ENCODE results near the gene LRRC7.
"Not testable (repeated sequence)": the region's sequence is repeated elsewhere in the genome, so short reads cannot be mapped to it uniquely, and the experiment has no call there.

LRRC7 gene

DNA sequence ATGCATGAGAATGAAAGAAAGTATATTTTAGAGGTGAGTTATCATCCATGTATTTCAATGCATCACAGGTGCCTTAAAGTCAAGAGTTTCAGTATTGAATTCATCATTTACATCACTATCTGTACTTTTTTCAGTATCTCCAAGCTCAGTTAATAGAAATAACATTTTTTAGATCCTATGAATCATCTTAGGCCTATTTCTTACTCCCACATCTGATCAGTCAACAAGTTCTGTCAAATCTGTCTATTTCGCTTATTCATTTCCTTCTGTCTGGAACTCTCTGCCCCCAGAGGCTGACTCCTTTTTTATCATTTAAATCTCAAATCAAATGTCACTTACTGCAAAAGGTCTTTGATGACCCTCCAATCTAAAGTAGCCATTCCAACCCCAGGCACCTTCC lies 295.2 kb downstream of the LRRC7 start:
- DNase-seq (ENCODE audit: extremely low read depth in 1 of 2, low read depth in 1 of 2): no peak

DNA sequence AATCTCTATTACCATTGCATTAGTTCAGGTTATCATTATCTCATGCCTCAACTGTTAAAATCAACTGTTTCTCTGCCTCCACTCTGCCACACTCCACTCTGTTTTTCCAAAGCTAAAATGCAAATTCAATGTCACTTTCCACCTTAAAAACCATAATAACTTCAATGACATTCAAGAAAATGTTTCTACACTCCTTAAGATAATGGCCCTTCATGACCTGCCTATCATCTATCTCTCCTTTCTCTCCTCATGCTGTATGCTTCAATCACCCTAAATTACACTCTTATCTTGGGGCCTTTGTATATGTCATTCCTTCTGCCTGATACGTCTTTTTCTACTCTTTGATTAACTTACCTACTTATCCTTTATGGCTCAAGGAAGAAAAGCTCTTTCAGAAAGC lies 296.0 kb downstream of the LRRC7 start:
- no peak for DNase-seq (ENCODE audit: extremely low read depth in 1 of 2, low read depth in 1 of 2)

DNA sequence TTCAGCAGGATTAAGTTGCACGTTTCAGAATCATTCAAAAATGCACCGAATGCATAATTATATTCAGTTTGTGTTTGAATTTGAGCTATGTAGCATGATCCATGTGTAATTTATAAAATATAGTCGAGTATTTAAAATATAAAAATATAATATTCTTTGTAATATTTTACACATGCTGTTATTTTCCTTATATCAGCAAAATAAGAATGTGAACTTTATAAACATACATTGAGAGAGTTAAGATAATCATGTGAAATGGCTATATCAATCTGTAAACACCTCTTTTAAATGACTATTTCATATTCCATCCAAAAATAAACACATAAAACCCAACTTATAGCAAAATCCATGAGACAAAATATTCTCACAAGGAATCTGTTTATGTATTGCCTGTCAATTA lies 303.7 kb downstream of the LRRC7 start:
- DNase-seq (ENCODE audit: extremely low read depth in 1 of 2, low read depth in 1 of 2): no peak

DNA sequence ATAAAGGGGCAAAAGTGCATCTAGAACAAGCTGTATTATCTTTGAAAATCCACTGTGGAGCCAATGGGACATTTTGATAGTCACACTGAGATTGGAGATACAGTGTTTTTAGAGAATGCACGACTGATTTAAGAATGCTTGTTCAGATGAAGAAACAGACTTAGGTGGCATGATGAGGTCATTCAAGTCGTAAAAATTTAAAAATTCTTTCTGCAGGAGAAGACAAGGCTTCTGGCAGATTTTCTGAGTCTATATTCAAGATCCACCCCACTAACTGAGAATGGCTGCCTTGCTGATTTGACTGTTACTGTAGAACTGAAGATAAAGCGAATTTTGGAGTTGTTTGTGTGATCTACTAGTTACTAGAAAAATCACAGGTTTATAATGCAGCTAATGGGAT lies 310.6 kb downstream of the LRRC7 start:
- DNase-seq (ENCODE audit: extremely low read depth in 1 of 2, low read depth in 1 of 2): no peak

DNA sequence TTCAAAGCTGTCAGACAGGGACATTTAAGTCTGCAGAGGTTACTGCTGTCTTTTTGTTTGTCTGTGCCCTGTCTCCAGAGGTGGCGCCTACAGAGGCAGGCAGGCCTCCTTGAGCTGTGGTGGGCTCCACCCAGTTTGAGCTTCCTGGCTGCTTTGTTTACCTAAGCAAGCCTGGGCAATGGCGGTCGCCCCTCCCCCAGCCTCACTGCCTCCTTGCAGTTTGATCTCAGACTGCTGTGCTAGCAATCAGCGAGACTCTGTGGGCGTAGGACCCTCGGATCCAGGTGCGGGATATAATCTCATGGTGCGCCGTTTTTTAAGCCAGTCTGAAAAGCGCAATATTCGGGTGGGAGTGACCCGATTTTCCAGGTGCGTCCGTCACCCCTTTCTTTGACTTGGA lies 320.3 kb downstream of the LRRC7 start:
- DNase-seq (ENCODE audit: extremely low read depth in 1 of 2, low read depth in 1 of 2): not testable (repeated sequence)

- no peak for DNase-seq (ENCODE audit: extremely low read depth in 1 of 2, low read depth in 1 of 2)
Measured at GRCh38 chr1:69888657-69889056, 320.9 kb downstream of the LRRC7 start.

GRCh38 chr1:69898403-69898947 lies 330.8 kb downstream of the LRRC7 start:
- DNase-seq (ENCODE audit: extremely low read depth in 1 of 2, low read depth in 1 of 2): no peak

GRCh38 chr1:69911301-69911801 lies 343.6 kb downstream of the LRRC7 start:
- DNase-seq (ENCODE audit: extremely low read depth in 1 of 2, low read depth in 1 of 2): no peak

DNA sequence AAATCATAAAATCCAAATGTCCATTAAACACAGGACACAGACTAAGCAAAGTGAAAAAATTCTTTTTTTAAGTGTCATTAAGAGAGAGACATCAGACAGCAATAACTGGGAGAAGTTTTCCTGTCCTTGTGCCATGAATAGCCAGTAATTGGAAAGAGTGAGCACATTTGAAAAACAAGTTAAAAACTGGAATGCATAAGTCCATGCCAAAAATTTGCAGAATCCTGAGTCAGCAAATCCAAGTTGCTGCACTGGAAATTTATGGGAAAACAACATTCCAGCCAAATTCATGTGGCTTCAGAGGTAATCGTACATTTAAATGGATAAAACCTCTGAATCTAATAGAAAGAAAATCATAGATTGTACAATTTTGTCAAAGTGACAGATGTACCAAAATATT lies 346.3 kb downstream of the LRRC7 start:
- no peak for DNase-seq (ENCODE audit: extremely low read depth in 1 of 2, low read depth in 1 of 2)

GRCh38 chr1:69914976-69915765 lies 347.4 kb downstream of the LRRC7 start:
- no peak for DNase-seq (ENCODE audit: extremely low read depth in 1 of 2, low read depth in 1 of 2)

- no peak for DNase-seq (ENCODE audit: extremely low read depth in 1 of 2, low read depth in 1 of 2)
Measured at GRCh38 chr1:69919129-69919921, 351.6 kb downstream of the LRRC7 start.

DNA sequence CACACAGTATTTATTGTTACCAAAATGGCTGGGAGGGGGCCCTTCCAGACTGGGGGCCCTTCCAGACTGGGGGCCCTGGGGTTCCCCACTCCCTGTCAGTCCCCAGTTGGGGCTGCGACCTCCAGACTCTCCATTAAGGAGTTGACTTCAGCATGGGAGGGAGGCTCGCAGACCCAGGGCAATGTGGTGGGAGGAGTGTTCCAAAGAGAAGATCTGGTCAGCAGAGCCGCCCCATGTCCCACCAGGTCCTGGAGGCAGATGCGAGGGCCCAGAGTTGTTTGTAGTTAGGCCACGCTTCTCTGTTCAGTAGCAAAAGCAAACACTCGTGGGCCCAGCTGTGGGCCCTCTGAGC lies 352.2 kb downstream of the LRRC7 start:
- DNase-seq (ENCODE audit: extremely low read depth in 1 of 2, low read depth in 1 of 2): no peak

- no peak for DNase-seq (ENCODE audit: extremely low read depth in 1 of 2, low read depth in 1 of 2)
Measured at GRCh38 chr1:69920426-69920825, 352.7 kb downstream of the LRRC7 start.

- no peak for DNase-seq (ENCODE audit: extremely low read depth in 1 of 2, low read depth in 1 of 2)
Measured at GRCh38 chr1:69921486-69921885, 353.8 kb downstream of the LRRC7 start.

DNA sequence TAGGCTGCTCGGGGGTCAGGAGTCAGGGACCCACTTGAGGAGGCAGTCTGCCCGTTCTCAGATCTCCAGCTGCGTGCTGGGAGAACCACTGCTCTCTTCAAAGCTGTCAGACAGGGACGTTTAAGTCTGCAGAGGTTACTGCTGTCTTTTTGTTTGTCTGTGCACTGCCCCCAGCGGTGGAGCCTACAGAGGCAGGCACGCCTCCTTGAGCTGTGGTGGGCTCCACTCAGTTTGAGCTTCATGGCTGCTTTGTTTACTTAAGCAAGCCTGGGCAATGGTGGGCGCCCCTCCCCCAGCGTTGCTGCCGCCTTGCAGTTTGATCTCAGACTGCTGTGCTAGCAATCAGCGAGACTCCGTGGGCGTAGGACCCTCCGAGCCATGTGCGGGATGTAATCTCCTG lies 360.5 kb downstream of the LRRC7 start:
- not testable (repeated sequence) for DNase-seq (ENCODE audit: extremely low read depth in 1 of 2, low read depth in 1 of 2)

GRCh38 chr1:69929308-69930057 lies 361.8 kb downstream of the LRRC7 start:
- DNase-seq (ENCODE audit: extremely low read depth in 1 of 2, low read depth in 1 of 2): no peak

DNA sequence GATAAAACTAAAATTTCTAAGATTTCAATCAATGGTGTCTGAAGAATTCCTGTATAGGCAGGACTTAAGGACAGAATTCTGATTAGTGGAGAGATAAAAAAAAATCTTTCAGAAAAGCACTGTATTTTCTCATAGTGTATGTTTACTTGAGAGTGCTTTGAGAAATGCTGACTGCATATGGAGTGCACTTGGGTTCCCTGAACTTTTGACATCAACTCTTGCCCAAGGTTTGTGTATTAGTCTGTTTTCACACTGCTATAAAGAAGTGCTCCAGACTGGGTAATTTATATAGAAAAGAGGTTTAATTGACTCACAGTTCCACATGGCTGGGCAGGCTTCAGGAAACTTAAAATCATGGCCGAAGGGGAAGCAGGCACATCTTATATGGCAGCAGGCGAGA lies 362.7 kb downstream of the LRRC7 start:
- no peak for DNase-seq (ENCODE audit: extremely low read depth in 1 of 2, low read depth in 1 of 2)

DNA sequence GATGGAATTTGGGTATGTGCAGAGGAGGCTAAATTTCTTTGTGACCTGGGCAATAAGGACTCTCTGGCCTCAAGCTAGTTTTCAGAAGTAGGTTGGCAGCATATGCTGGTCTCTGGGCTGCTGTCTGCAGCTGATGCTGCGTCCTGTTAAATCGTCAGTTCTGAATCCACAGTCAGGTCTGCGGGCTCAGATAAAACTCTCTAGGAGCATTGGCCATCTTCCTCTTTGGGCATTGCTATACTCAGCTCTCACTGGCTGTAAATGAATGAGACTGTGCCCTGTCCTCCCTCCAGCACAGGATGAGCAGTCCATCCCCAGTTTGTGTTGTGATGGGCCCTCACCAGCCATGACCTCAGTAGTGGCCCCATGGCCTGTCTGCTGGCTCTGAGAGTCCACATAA lies 365.0 kb downstream of the LRRC7 start:
- no peak for DNase-seq (ENCODE audit: extremely low read depth in 1 of 2, low read depth in 1 of 2)

- no peak for DNase-seq (ENCODE audit: extremely low read depth in 1 of 2, low read depth in 1 of 2)
Measured at GRCh38 chr1:69940231-69940630, 372.5 kb downstream of the LRRC7 start.

DNA sequence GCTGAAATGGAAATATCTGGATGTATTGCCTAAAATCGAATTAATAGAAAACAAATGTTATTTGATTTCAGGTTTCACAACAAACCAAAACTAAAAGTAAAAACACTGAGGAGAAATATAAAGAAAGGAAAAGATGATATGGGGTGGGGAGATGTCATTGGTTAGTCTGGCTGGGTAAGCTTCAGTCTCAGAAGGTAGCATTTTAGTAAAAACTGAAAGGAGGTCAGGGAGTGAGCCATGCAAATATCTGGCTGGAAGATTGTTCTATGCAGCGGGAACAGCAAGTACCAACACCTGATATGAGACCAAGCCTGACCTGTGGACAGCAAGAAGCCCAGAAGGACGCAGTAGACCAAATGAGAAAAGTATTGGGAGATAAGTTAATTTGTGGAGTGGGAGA lies 373.1 kb downstream of the LRRC7 start:
- no peak for DNase-seq (ENCODE audit: extremely low read depth in 1 of 2, low read depth in 1 of 2)

DNA sequence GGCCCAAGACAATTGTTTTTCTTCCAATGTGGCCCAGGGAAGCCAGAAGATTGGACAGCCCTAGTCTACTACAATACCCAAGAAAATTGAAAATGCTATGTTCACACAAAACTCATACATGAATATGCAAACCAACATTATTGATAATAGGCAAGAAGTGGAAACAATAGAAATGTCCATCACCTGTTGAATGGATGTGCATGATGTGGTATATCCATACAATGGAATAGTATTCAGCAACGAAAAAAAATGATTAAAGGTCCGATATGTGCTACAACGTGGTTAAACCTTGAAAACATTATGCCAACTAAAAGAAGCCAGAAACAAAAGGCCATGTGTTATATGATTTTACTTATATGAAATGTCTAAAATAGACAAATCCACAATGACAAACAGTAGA lies 375.3 kb downstream of the LRRC7 start:
- no peak for DNase-seq (ENCODE audit: extremely low read depth in 1 of 2, low read depth in 1 of 2)
